ENCODE data around the gene ZNF226.

ZNF226 gene

GRCh38 chr19:44180968-44181367 lies 16.1 kb downstream of the ZNF226 start:
- Histone ChIP-seq H3K4me3 (ENCODE audit: low read depth, low read length) (no peak overlapping the region), H3K27ac (no peak overlapping the region), H3K9me3 (ENCODE audit: severe bottlenecking) (peaks cover 4% of the 10 kb centered on the region), H3K27me3 (ENCODE audit: insufficient read depth, low read depth, severe bottlenecking) (no peaks in the 10 kb centered on the region), H3K36me3 (peaks cover 15% of the 10 kb centered on the region)
- TF ChIP-seq, protein P1, sequence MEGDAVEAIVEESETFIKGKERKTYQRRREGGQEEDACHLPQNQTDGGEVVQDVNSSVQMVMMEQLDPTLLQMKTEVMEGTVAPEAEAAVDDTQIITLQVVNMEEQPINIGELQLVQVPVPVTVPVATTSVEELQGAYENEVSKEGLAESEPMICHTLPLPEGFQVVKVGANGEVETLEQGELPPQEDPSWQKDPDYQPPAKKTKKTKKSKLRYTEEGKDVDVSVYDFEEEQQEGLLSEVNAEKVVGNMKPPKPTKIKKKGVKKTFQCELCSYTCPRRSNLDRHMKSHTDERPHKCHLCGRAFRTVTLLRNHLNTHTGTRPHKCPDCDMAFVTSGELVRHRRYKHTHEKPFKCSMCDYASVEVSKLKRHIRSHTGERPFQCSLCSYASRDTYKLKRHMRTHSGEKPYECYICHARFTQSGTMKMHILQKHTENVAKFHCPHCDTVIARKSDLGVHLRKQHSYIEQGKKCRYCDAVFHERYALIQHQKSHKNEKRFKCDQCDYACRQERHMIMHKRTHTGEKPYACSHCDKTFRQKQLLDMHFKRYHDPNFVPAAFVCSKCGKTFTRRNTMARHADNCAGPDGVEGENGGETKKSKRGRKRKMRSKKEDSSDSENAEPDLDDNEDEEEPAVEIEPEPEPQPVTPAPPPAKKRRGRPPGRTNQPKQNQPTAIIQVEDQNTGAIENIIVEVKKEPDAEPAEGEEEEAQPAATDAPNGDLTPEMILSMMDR (IDR thresholded peaks at IDR 0.05; ENCODE audit: low read depth, low read length), result no peak
- no peak for DNase-seq

DNA sequence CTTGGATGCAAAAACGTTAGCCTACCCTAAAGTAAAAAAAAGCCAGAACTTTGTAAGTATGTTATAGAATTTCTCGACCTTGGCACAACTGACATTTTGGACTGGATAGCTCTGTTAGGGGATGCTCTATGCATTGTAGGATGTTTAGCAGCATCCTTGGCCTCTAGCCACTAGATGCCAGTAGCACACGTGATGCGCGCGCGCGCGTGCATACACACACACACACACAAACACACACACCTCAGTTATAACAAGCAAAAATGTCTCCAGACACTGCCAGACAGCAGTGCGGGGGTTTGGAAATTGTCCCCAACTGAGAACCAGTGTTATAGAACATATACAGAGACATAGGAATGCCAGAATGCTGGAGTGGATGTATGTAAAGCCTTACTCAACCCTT lies 17.2 kb downstream of the ZNF226 start:
- H3K36me3 ChIP-seq, result peaks cover 5% of the 10 kb centered on the region
- TF ChIP-seq, protein P1 (IDR thresholded peaks at IDR 0.05; ENCODE audit: low read depth, low read length), result no peak
- no peaks in the 10 kb centered on the region for H3K9me3 ChIP-seq (ENCODE audit: severe bottlenecking)
- no peaks in the 10 kb centered on the region for H3K27me3 ChIP-seq (ENCODE audit: insufficient read depth, low read depth, severe bottlenecking)
- H3K4me3 ChIP-seq (ENCODE audit: low read depth, low read length), result no peak overlapping the region
- DNase-seq, result no peak
- no peak overlapping the region for H3K27ac ChIP-seq

DNA sequence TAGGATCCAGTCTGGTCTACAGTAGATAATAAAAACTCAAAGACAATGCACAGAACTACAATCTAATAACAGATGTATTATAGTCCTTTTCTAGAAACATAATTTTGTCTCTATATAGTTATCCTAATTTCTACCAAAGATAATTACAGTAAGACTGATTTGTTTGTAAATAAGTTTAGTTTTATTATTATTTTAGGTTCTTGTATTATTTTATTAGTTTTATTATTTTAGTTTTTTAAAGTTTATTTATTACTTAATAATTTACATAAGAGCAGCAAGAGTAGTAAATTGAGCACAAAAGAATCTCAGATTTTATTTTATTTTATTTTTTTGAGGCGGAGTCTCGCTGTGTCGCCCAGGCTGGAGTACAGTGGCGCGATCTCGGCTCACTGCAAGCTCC lies 25.1 kb downstream of the ZNF226 start:
- H3K9me3 ChIP-seq (ENCODE audit: severe bottlenecking), result no peaks in the 10 kb centered on the region
- no peak overlapping the region for H3K27ac ChIP-seq
- H3K4me3 ChIP-seq (ENCODE audit: low read depth, low read length), result no peak overlapping the region
- H3K27me3 ChIP-seq (ENCODE audit: insufficient read depth, low read depth, severe bottlenecking), result no peaks in the 10 kb centered on the region
- TF ChIP-seq, protein P1 (IDR thresholded peaks at IDR 0.05; ENCODE audit: low read depth, low read length), result no peak
- H3K36me3 ChIP-seq, result no peaks in the 10 kb centered on the region
- DNase-seq, result no peak

DNA sequence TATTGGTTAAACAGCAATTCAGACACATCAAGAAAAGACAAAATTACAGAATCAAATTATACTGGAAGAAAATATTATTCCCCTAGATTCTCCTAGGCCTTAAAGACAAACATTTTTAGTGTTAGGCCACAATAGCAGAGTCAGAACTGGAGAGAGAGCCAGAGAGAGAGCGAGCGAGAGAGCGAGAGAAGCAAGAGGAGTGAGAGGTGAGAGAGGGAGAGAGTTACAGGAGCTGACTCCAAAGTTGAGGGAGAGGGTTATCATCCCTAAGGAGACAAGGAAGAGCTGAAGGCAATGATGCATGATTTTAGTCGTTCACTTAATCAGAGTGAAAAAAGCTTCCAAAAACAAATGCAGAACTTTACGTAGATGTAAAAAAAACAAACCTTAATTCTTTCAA lies 27.2 kb downstream of the ZNF226 start:
- Histone ChIP-seq H3K9me3 (ENCODE audit: severe bottlenecking) (no peaks in the 10 kb centered on the region), H3K27ac (no peak overlapping the region), H3K36me3 (no peaks in the 10 kb centered on the region), H3K27me3 (ENCODE audit: insufficient read depth, low read depth, severe bottlenecking) (no peaks in the 10 kb centered on the region), H3K4me3 (ENCODE audit: low read depth, low read length) (no peak overlapping the region)
- TF ChIP-seq, protein P1 (IDR thresholded peaks at IDR 0.05; ENCODE audit: low read depth, low read length), result no peak
- DNase-seq, result no peak

- H3K4me3 ChIP-seq (ENCODE audit: low read depth, low read length), result no peak overlapping the region
- TF ChIP-seq, protein P1 (IDR thresholded peaks at IDR 0.05; ENCODE audit: low read depth, low read length), result no peak
Observed at GRCh38 chr19:44196772-44197171, 31.9 kb downstream of the ZNF226 start.

GRCh38 chr19:44202470-44202869 lies 37.6 kb downstream of the ZNF226 start:
- Histone ChIP-seq H3K27ac (no peak overlapping the region), H3K9me3 (ENCODE audit: severe bottlenecking) (peaks cover 7% of the 10 kb centered on the region), H3K36me3 (no peaks in the 10 kb centered on the region), H3K27me3 (ENCODE audit: insufficient read depth, low read depth, severe bottlenecking) (no peaks in the 10 kb centered on the region), H3K4me3 (ENCODE audit: low read depth, low read length) (no peak overlapping the region)
- TF ChIP-seq, protein P1 (IDR thresholded peaks at IDR 0.05; ENCODE audit: low read depth, low read length), result no peak
- no peak for DNase-seq

More at GRCh38 chr19:44196772-44197171, 31.9 kb downstream of the ZNF226 start:
- no peak for DNase-seq
- Histone ChIP-seq H3K27me3 (ENCODE audit: insufficient read depth, low read depth, severe bottlenecking) (no peaks in the 10 kb centered on the region), H3K9me3 (ENCODE audit: severe bottlenecking) (no peaks in the 10 kb centered on the region), H3K36me3 (no peaks in the 10 kb centered on the region), H3K27ac (no peak overlapping the region)

Data from WERI-Rb-1 (cell line).